ENCODE results near the gene NEU3. TPM values are rescaled to one million over a fixed set of nuclear protein-coding genes. Genes with fewer than 3 reads are reported as not detected.

Gene NEU3
- polyA plus RNA-seq, 1 donor (not counting 4 experiments of a cell fraction or from before 2014, with no cell fraction given): 8.2 TPM

- Histone ChIP-seq H3K4me1 (ENCODE audit: control insufficient read depth, extremely low read depth, insufficient read depth, low read length) (peaks cover 27% of the 10 kb centered on the region), H3K79me2 (ENCODE audit: control insufficient read depth, insufficient read depth, low read length) (peaks cover 56% of the 10 kb centered on the region), H3K4me2 (ENCODE audit: control insufficient read depth, extremely low read depth, insufficient read depth, low read depth, low read length) (peak within 1 kb of the TSS; percentile 90), H3K4me3 (ENCODE audit: control insufficient read depth in 2 of 3, extremely low read depth in 1 of 3, insufficient read depth in 2 of 3, low read depth in 1 of 3, low read length in 3 of 3) (peak within 1 kb of the TSS; percentile 91 to 98 (median 98)), H3K9me1 (ENCODE audit: control insufficient read depth, extremely low read depth, insufficient read depth, low read length) (no peaks in the 10 kb centered on the region), H3K9me3 (ENCODE audit: control insufficient read depth, low read depth, low read length) (no peaks in the 10 kb centered on the region), H3K36me3 (ENCODE audit: control insufficient read depth in 2 of 2, extremely low read depth in 1 of 2, insufficient read depth in 2 of 2, low read length in 2 of 2) (peaks cover 0 to 13% of the 10 kb centered on the region in 2 experiments), H3K9ac (ENCODE audit: control insufficient read depth, extremely low read depth, insufficient read depth, low read length) (peak within 1 kb of the TSS; percentile 96), H3K27me3 (ENCODE audit: control insufficient read depth, extremely low read depth, insufficient read depth, low read length) (no peaks in the 10 kb centered on the region), H3K27ac (ENCODE audit: control insufficient read depth, insufficient read depth, low read length) (peak within 1 kb of the TSS; percentile 93), H4K20me1 (ENCODE audit: control insufficient read depth, extremely low read depth, insufficient read depth, low read length) (no peaks in the 10 kb centered on the region), H2AFZ (ENCODE audit: control insufficient read depth, low read length) (peak within 1 kb of the TSS; percentile 92)
- peak; percentile 73 for FAIRE-seq
- TF ChIP-seq, protein P1, sequence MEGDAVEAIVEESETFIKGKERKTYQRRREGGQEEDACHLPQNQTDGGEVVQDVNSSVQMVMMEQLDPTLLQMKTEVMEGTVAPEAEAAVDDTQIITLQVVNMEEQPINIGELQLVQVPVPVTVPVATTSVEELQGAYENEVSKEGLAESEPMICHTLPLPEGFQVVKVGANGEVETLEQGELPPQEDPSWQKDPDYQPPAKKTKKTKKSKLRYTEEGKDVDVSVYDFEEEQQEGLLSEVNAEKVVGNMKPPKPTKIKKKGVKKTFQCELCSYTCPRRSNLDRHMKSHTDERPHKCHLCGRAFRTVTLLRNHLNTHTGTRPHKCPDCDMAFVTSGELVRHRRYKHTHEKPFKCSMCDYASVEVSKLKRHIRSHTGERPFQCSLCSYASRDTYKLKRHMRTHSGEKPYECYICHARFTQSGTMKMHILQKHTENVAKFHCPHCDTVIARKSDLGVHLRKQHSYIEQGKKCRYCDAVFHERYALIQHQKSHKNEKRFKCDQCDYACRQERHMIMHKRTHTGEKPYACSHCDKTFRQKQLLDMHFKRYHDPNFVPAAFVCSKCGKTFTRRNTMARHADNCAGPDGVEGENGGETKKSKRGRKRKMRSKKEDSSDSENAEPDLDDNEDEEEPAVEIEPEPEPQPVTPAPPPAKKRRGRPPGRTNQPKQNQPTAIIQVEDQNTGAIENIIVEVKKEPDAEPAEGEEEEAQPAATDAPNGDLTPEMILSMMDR (optimal IDR thresholded peaks at IDR 0.05 in 1 of 3, IDR thresholded peaks at IDR 0.05 in 1 of 3, conservative IDR thresholded peaks at IDR 0.05 in 1 of 3; ENCODE audit: extremely low read depth in 1 of 3, insufficient read depth in 2 of 3, low read length in 3 of 3): no peak
- TF ChIP-seq EZH2 (IDR thresholded peaks at IDR 0.05; ENCODE audit: low read length): no peak
- DNase-seq (ENCODE audit: low read depth, low spot score): peak; percentile 94
- dilution Hi-C loops (cut with MboI; ENCODE audit: extremely low pct_ligation_motif_present, low sequenced_read_pairs): no loop called here
Measured at GRCh38 chr11:74948898-74949752, 39.6 kb upstream of the NEU3 start, which contains the start of the genes SPCS2 and XRRA1. Gene SPCS2 (plus strand): TSS chr11:74949266. CDS start chr11:74949286, 20 bp downstream. Gene XRRA1 (minus strand): TSS chr11:74949091. CDS start chr11:74940878, 8,213 bp downstream.

DNA sequence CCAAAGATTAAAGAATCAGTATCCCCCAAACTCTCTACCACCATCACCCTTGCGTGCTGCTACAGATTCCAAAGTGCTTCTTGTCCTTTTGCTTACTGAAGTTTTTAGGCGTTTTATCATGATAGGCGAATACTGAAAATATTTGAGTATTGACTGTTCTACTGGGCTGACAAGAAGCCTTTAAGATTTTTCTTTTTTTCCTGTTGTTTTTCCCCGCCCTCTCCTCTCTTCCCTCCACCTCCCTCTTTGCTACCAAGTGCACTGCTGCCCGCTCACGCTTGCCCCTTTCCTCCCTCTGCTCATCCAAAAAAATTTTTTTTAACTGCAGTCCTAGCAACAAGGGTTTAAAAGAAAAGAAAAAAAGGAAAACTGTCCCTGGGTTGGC is 39.0 kb upstream of the NEU3 start:
- FAIRE-seq (no peak), DNase-seq (ENCODE audit: low read depth, low spot score) (no peak)
- Histone ChIP-seq H3K9me1 (ENCODE audit: control insufficient read depth, extremely low read depth, insufficient read depth, low read length) (no peaks in the 10 kb centered on the region), H3K9ac (ENCODE audit: control insufficient read depth, extremely low read depth, insufficient read depth, low read length) (peak overlapping the region; percentile 96), H2AFZ (ENCODE audit: control insufficient read depth, low read length) (peak overlapping the region; percentile 29), H3K4me3 (ENCODE audit: control insufficient read depth in 2 of 3, extremely low read depth in 1 of 3, insufficient read depth in 2 of 3, low read depth in 1 of 3, low read length in 3 of 3) (peak overlapping the region; percentile 91 to 98 (median 98)), H3K4me2 (ENCODE audit: control insufficient read depth, extremely low read depth, insufficient read depth, low read depth, low read length) (peak overlapping the region; percentile 90), H3K79me2 (ENCODE audit: control insufficient read depth, insufficient read depth, low read length) (peaks cover 62% of the 10 kb centered on the region), H3K27ac (ENCODE audit: control insufficient read depth, insufficient read depth, low read length) (peak overlapping the region; percentile 93), H3K9me3 (ENCODE audit: control insufficient read depth, low read depth, low read length) (no peaks in the 10 kb centered on the region), H3K27me3 (ENCODE audit: control insufficient read depth, extremely low read depth, insufficient read depth, low read length) (no peaks in the 10 kb centered on the region), H4K20me1 (ENCODE audit: control insufficient read depth, extremely low read depth, insufficient read depth, low read length) (no peaks in the 10 kb centered on the region), H3K36me3 (ENCODE audit: control insufficient read depth in 2 of 2, extremely low read depth in 1 of 2, insufficient read depth in 2 of 2, low read length in 2 of 2) (peaks cover 1 to 16% of the 10 kb centered on the region in 2 experiments), H3K4me1 (ENCODE audit: control insufficient read depth, extremely low read depth, insufficient read depth, low read length) (peaks cover 21% of the 10 kb centered on the region)
- dilution Hi-C loops (cut with MboI; ENCODE audit: extremely low pct_ligation_motif_present, low sequenced_read_pairs): no loop called here
- no peak for TF ChIP-seq EZH2 (IDR thresholded peaks at IDR 0.05; ENCODE audit: low read length)
- TF ChIP-seq, protein P1 (optimal IDR thresholded peaks at IDR 0.05 in 1 of 3, IDR thresholded peaks at IDR 0.05 in 1 of 3, conservative IDR thresholded peaks at IDR 0.05 in 1 of 3; ENCODE audit: extremely low read depth in 1 of 3, insufficient read depth in 2 of 3, low read length in 3 of 3): no peak
